Type B pancreatic cell (in vitro differentiated cells): ENCODE measurements around the gene HBZ. TPM values are rescaled to one million over a fixed set of nuclear protein-coding genes. Genes with fewer than 3 reads are reported as not detected.
A peak's percentile ranks its signal among the peaks of the same experiment; 100 is the strongest.

Source experiments
- DNase-seq: peaks from one replicate; pipeline ENCODE4 v3.0.0; 2021; ENCODE audit warnings: mixed read lengths; ENCODE audit not compliant: unreplicated experiment; ENCODE audit errors: extremely low spot score
- H3K27ac Mint-ChIP-seq: 2 replicates; pipeline ENCODE4 v1.8.0; 2021; ENCODE audit warnings: mild to moderate bottlenecking, mixed read lengths
- H3K27me3 Mint-ChIP-seq: 2 replicates; pipeline ENCODE4 v1.8.0; 2021; ENCODE audit warnings: mixed read lengths
- H3K36me3 Mint-ChIP-seq: 2 replicates; pipeline ENCODE4 v1.8.0; 2021; ENCODE audit warnings: mixed read lengths
- H3K4me1 Mint-ChIP-seq: one replicate; pipeline ENCODE4 v1.8.0; 2021; ENCODE audit warnings: mixed read lengths; ENCODE audit not compliant: unreplicated experiment
- H3K4me3 Mint-ChIP-seq: 2 replicates; pipeline ENCODE4 v1.8.0; 2021; ENCODE audit warnings: mild to moderate bottlenecking, mixed read lengths
- H3K9me3 Mint-ChIP-seq: 2 replicates; pipeline ENCODE4 v1.8.0; 2021; ENCODE audit warnings: mixed read lengths
- total RNA-seq: library from RNA; stranded (reverse); gene quantifications from 2 replicates; pipeline ENCODE4 v1.2.1, GENCODE V29; 2021; ENCODE audit warnings: low replicate concordance
- TF ChIP-seq, protein P1 (sequence below): fragments of 200-600 bp; sonication (generic); conservative IDR thresholded peaks from 2 replicates; pipeline ENCODE4 v1.5.0; 2021; ENCODE audit warnings: antibody characterized with exemption, mild to moderate bottlenecking

HBZ gene
- total RNA-seq, 1 donor from 2014 or later: not detected

DNA sequence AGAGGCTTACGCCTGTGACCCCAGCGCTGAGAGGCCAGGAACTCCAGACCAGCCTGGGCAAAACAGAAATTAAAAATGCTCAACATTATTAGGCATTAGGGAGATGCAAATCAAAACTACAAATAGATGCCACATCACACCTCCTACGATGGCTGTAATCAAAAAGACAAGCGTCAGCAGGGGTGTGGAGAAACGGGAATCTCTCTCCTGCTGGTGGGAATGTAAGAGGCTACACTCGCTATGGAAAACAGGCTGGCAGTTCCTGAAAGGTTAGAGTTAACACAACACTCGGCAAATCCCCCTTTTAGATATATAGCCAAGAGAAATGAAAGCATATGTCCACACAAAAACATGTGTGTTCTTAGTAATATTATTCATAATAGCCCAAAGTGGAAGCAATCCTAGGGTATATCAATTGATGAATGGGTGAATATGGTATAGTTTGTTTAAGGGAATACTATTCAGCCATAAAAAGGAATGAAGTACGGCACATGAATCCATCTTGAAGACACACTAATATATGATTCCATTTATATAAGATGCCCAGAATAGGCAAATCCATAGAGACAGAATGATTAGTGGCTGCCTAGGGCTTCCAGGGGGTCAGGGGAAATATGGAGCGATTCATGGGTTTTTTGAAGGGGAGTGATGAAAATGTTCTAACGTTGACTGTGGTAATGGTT is 12.1 kb upstream of the HBZ start:
- Mint-ChIP-seq H3K36me3 (peaks cover 3% of the 10 kb centered on the region), H3K27me3 (peaks cover 5% of the 10 kb centered on the region), H3K27ac (no peak overlapping the region)

GRCh38 chr16:142405-142967 is 10.0 kb upstream of the HBZ start:
- TF ChIP-seq, protein P1, sequence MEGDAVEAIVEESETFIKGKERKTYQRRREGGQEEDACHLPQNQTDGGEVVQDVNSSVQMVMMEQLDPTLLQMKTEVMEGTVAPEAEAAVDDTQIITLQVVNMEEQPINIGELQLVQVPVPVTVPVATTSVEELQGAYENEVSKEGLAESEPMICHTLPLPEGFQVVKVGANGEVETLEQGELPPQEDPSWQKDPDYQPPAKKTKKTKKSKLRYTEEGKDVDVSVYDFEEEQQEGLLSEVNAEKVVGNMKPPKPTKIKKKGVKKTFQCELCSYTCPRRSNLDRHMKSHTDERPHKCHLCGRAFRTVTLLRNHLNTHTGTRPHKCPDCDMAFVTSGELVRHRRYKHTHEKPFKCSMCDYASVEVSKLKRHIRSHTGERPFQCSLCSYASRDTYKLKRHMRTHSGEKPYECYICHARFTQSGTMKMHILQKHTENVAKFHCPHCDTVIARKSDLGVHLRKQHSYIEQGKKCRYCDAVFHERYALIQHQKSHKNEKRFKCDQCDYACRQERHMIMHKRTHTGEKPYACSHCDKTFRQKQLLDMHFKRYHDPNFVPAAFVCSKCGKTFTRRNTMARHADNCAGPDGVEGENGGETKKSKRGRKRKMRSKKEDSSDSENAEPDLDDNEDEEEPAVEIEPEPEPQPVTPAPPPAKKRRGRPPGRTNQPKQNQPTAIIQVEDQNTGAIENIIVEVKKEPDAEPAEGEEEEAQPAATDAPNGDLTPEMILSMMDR: no peak
- DNase-seq: no peak
- Mint-ChIP-seq H3K9me3 (no peaks in the 10 kb centered on the region), H3K27me3 (peaks cover 10% of the 10 kb centered on the region), H3K36me3 (no peaks in the 10 kb centered on the region), H3K4me1 (no peaks in the 10 kb centered on the region), H3K4me3 (no peak overlapping the region), H3K27ac (no peak overlapping the region)

More for the DNA sequence above, 12.1 kb upstream of the HBZ start:
- TF ChIP-seq, protein P1: peak; percentile 18
- Mint-ChIP-seq H3K4me1 (peaks cover 6% of the 10 kb centered on the region), H3K4me3 (peak overlapping the region; percentile 79), H3K9me3 (no peaks in the 10 kb centered on the region)
- no peak for DNase-seq

GRCh38 chr16:143047-143446 is 9.4 kb upstream of the HBZ start:
- no peak overlapping the region for H3K4me3 Mint-ChIP-seq
- no peak overlapping the region for H3K27ac Mint-ChIP-seq
- TF ChIP-seq, protein P1: no peak
- no peak for DNase-seq
- no peaks in the 10 kb centered on the region for H3K9me3 Mint-ChIP-seq
- H3K4me1 Mint-ChIP-seq: no peaks in the 10 kb centered on the region
- no peaks in the 10 kb centered on the region for H3K36me3 Mint-ChIP-seq
- H3K27me3 Mint-ChIP-seq: peaks cover 10% of the 10 kb centered on the region

GRCh38 chr16:143456-143855 is 9.0 kb upstream of the HBZ start:
- Mint-ChIP-seq H3K4me1 (no peaks in the 10 kb centered on the region), H3K27ac (no peak overlapping the region), H3K9me3 (no peaks in the 10 kb centered on the region), H3K4me3 (no peak overlapping the region), H3K36me3 (no peaks in the 10 kb centered on the region), H3K27me3 (peaks cover 13% of the 10 kb centered on the region)
- TF ChIP-seq, protein P1: no peak
- DNase-seq: no peak

DNA sequence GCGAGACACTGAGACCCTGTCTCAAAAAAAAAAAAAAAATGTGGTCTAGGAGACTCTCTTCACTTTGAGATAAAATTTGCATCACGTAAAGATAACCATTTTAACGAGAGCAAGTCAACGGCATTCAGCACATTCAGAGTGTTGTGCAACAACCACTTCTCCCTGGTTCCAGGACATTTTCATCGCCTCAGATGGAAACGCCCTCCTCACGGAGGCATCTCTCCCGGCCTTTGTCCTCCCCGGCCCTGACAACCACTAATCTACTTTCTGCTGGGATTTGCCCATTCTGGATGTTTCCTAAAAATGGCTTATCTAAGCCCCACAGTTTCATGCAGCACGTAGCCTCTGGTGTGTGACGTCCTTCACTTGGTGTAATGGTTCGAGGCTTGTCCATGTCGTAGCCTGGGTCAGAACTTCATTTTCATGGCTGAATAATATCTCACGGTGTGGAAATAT is 7.6 kb upstream of the HBZ start:
- Mint-ChIP-seq H3K27me3 (peaks cover 27% of the 10 kb centered on the region), H3K36me3 (no peaks in the 10 kb centered on the region), H3K4me3 (no peak overlapping the region), H3K9me3 (no peaks in the 10 kb centered on the region), H3K4me1 (no peaks in the 10 kb centered on the region), H3K27ac (no peak overlapping the region)
- DNase-seq: no peak
- TF ChIP-seq, protein P1: no peak
